GM21825 (cell line): Measurements from ENCODE around the gene RTKN.

ENCODE experiments used
- ATAC-seq: cut with Tn5 transposase; IDR thresholded peaks from one replicate; pipeline ENCODE4 v1.9.1; 2021; ENCODE audit warnings: mild to moderate bottlenecking, moderate library complexity; ENCODE audit not compliant: unreplicated experiment

Gene RTKN

GRCh38 chr2:74384051-74384450, 57.7 kb downstream of the RTKN start:
- ATAC-seq = no peak

GRCh38 chr2:74383254-74383653, 58.5 kb downstream of the RTKN start:
- ATAC-seq = no peak

- no peak for ATAC-seq
Observed at GRCh38 chr2:74381751-74382150, 60.0 kb downstream of the RTKN start.

GRCh38 chr2:74379851-74380789, 61.6 kb downstream of the RTKN start, which contains the start of gene DCTN1:
Gene DCTN1 (minus strand): TSS chr2:74380311. CDS start chr2:74380037, 274 bp downstream.
- ATAC-seq = no peak

- no peak for ATAC-seq
Observed at GRCh38 chr2:74378007-74378406, 63.7 kb downstream of the RTKN start.

- no peak for ATAC-seq
Observed at GRCh38 chr2:74375838-74376237, 65.9 kb downstream of the RTKN start.
